ENCODE measurements around the gene INTS4.

The INTS4 gene

DNA sequence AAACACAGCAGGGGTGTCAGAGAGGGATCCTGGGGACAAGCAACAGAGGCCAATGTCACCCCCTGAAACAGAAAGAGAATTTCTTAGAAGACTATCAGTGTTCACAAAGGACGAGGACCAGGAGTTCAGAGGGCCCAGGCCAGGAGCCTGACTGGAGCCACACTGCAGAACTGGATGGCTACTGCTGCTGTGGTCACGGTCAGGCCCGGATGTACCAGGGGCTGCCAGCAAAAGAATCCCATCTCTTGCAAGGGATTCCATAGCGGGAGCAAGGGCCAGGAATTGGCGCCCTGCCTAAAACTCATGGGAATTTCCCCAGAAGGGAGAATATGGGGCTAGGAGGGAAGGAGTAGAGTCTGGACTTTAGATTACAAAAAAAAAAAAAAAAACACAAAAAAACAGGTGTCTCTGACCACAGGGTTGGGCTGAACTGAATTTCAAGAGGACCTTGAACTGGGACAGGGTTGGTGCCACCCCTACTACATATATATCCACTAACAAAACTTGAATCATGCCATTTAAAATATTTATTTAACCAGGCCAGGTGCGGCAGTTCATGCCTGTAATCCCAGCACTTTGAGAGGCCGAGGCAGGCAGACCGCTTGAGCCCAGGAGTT is 44.3 kb upstream of the INTS4 start:
- Histone ChIP-seq H3K9me2 (replicated peaks; ENCODE audit: insufficient read depth, low read length) (no peaks in the 10 kb centered on the region), H3K79me2 (ENCODE audit: insufficient read depth, low read length) (no peaks in the 10 kb centered on the region), H3K36me3 (ENCODE audit: low read length) (no peaks in the 10 kb centered on the region), H3K4me3 (ENCODE audit: insufficient read depth, low read length, poor library complexity, severe bottlenecking) (no peak overlapping the region), H3K27me3 (ENCODE audit: low read length) (no peaks in the 10 kb centered on the region), H2AFZ (ENCODE audit: low read depth, low read length, severe bottlenecking) (no peak overlapping the region), H3K9me3 (ENCODE audit: insufficient read depth, low read length) (no peaks in the 10 kb centered on the region), H4K20me1 (ENCODE audit: low read depth, low read length) (no peaks in the 10 kb centered on the region), H3K9ac (ENCODE audit: low read length) (no peak overlapping the region), H3F3A (ENCODE audit: insufficient read depth) (no peaks in the 10 kb centered on the region), H3K27ac (ENCODE audit: low read depth, low read length) (no peak overlapping the region), H3K4me2 (ENCODE audit: low read depth, low read length, poor library complexity, severe bottlenecking) (no peak overlapping the region)
- TF ChIP-seq EZH2phosphoT487 (conservative IDR thresholded peaks at IDR 0.05; ENCODE audit: low read length): no peak
- TF ChIP-seq, protein P1, sequence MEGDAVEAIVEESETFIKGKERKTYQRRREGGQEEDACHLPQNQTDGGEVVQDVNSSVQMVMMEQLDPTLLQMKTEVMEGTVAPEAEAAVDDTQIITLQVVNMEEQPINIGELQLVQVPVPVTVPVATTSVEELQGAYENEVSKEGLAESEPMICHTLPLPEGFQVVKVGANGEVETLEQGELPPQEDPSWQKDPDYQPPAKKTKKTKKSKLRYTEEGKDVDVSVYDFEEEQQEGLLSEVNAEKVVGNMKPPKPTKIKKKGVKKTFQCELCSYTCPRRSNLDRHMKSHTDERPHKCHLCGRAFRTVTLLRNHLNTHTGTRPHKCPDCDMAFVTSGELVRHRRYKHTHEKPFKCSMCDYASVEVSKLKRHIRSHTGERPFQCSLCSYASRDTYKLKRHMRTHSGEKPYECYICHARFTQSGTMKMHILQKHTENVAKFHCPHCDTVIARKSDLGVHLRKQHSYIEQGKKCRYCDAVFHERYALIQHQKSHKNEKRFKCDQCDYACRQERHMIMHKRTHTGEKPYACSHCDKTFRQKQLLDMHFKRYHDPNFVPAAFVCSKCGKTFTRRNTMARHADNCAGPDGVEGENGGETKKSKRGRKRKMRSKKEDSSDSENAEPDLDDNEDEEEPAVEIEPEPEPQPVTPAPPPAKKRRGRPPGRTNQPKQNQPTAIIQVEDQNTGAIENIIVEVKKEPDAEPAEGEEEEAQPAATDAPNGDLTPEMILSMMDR (IDR thresholded peaks at IDR 0.05; ENCODE audit: insufficient read depth, low read length, poor library complexity, severe bottlenecking): no peak

DNA sequence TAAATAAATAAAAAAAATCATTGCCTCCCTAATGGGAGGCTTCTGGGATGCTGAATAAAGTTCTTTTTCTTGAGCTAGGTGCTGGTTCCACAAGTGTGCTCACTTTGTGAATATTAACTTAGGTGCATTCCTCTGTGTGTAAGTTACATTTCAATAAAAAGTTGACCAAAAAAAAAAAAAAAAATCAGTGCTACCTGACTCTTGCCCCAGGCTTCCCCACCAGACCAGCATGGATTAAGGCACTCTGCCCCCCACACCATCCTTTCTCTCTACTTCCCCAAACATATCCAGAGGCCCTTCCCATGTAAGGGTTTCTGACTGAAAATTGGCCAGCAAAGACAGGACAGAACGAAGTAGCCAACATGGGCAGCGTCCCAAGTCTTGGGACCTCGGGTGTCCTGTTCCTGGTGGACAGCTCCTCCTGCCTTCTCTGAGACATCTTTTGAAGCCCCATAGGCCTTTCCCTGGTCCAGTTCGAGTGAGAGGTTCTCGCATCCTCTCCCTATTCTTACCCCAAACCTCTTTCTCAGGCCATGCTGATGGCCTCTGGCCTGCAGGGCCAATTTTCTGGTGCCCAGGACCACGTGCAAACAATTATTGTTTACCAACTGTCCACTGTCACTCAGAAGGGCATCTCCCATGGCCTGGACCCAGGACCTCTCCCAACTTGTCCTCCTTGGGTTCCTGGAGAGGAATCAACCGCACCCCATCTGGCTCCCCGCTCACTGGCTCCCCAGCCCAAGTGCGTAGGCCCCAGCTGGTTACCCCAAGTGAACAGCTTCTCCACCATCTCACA is 43.6 kb upstream of the INTS4 start:
- Histone ChIP-seq H3K27me3 (ENCODE audit: low read length) (no peaks in the 10 kb centered on the region), H3K9me2 (replicated peaks; ENCODE audit: insufficient read depth, low read length) (no peaks in the 10 kb centered on the region), H3K36me3 (ENCODE audit: low read length) (no peaks in the 10 kb centered on the region), H3K79me2 (ENCODE audit: insufficient read depth, low read length) (no peaks in the 10 kb centered on the region), H3K9me3 (ENCODE audit: insufficient read depth, low read length) (no peaks in the 10 kb centered on the region), H3K4me2 (ENCODE audit: low read depth, low read length, poor library complexity, severe bottlenecking) (no peak overlapping the region), H3K27ac (ENCODE audit: low read depth, low read length) (no peak overlapping the region), H3K4me3 (ENCODE audit: insufficient read depth, low read length, poor library complexity, severe bottlenecking) (no peak overlapping the region), H4K20me1 (ENCODE audit: low read depth, low read length) (no peaks in the 10 kb centered on the region), H3K9ac (ENCODE audit: low read length) (no peak overlapping the region), H3F3A (ENCODE audit: insufficient read depth) (no peaks in the 10 kb centered on the region), H2AFZ (ENCODE audit: low read depth, low read length, severe bottlenecking) (no peak overlapping the region)
- TF ChIP-seq, protein P1 (IDR thresholded peaks at IDR 0.05; ENCODE audit: insufficient read depth, low read length, poor library complexity, severe bottlenecking): no peak
- no peak for TF ChIP-seq EZH2phosphoT487 (conservative IDR thresholded peaks at IDR 0.05; ENCODE audit: low read length)

DNA sequence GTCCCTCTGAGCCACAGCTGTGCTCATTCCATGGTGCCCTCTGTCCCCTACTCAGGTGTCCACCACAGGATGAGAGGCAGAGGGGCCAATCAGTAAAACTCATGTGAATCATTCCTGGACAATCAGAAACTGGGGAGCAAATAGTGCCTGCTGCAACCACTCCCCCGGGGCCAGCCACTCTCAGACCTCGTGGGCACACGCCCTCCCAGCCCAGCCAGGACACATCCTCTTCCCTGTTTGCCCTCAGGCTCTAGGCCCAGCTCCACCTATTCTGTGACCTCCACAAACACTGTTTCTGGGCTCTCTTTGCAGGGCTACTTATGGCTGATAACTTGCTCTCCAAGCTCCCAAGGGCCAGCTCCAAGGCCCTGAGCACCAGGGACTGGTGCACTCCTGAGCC is 42.6 kb upstream of the INTS4 start:
- Histone ChIP-seq H3K27ac (ENCODE audit: low read depth, low read length) (no peak overlapping the region), H3K4me3 (ENCODE audit: insufficient read depth, low read length, poor library complexity, severe bottlenecking) (no peak overlapping the region), H2AFZ (ENCODE audit: low read depth, low read length, severe bottlenecking) (no peak overlapping the region), H3K27me3 (ENCODE audit: low read length) (no peaks in the 10 kb centered on the region), H3K36me3 (ENCODE audit: low read length) (no peaks in the 10 kb centered on the region), H3F3A (ENCODE audit: insufficient read depth) (no peaks in the 10 kb centered on the region), H3K9me3 (ENCODE audit: insufficient read depth, low read length) (no peaks in the 10 kb centered on the region), H3K9ac (ENCODE audit: low read length) (no peak overlapping the region), H3K79me2 (ENCODE audit: insufficient read depth, low read length) (no peaks in the 10 kb centered on the region), H4K20me1 (ENCODE audit: low read depth, low read length) (no peaks in the 10 kb centered on the region), H3K4me2 (ENCODE audit: low read depth, low read length, poor library complexity, severe bottlenecking) (no peak overlapping the region), H3K9me2 (replicated peaks; ENCODE audit: insufficient read depth, low read length) (no peaks in the 10 kb centered on the region)
- TF ChIP-seq, protein P1 (IDR thresholded peaks at IDR 0.05; ENCODE audit: insufficient read depth, low read length, poor library complexity, severe bottlenecking): no peak
- TF ChIP-seq EZH2phosphoT487 (conservative IDR thresholded peaks at IDR 0.05; ENCODE audit: low read length): no peak

Data from SU-DHL-6 (cell line).